SK-N-MC (cell line): Measurements from ENCODE around the gene GNPTAB.
"Not testable (repeated sequence)": the region's sequence is repeated elsewhere in the genome, so short reads cannot be mapped to it uniquely, and the experiment has no call there.

Source experiments
- DNase-seq: peaks from one replicate; pipeline ENCODE4 v3.0.0-alpha.2; 2011; ENCODE audit warnings: low read depth, low spot score
- H3K27ac ChIP-seq: fragments of 200-600 bp; sonication (generic); 2 replicates; pipeline ENCODE4 v1.5.1; 2016; ENCODE audit warnings: mixed run types
- H3K36me3 ChIP-seq: fragments of 200-600 bp; sonication (generic); 2 replicates; pipeline ENCODE4 v1.6.1; 2017; ENCODE audit warnings: antibody characterized with exemption, low read length, mixed read lengths; ENCODE audit not compliant: insufficient read depth
- H3K4me3 ChIP-seq: fragments of 200-600 bp; sonication (generic); 2 replicates; pipeline ENCODE4 v1.5.1; 2016
- H3K9ac ChIP-seq: fragments of 200-600 bp; sonication (generic); 2 replicates; pipeline ENCODE4 v1.8.0; 2017; ENCODE audit warnings: mixed run types, mixed read lengths; ENCODE audit not compliant: insufficient read length
- H3K9me3 ChIP-seq: fragments of 200-600 bp; sonication (generic); 2 replicates; pipeline ENCODE4 v1.6.1; 2017; ENCODE audit warnings: low read depth, mild to moderate bottlenecking, antibody characterized with exemption, low read length, moderate library complexity, mixed read lengths
- EZH2 ChIP-seq: fragments of 200-600 bp; sonication (generic); IDR thresholded peaks from one replicate; pipeline ENCODE4 v1.6.1; 2017; ENCODE audit warnings: antibody characterized with exemption
- FOXP2 ChIP-seq: optimal IDR thresholded peaks from 2 replicates; pipeline ENCODE3; 2011; ENCODE audit warnings: mild to moderate bottlenecking, moderate library complexity; ENCODE audit not compliant: insufficient read depth; ENCODE audit errors: extremely low read length, control extremely low read depth
- POLR2AphosphoS5 ChIP-seq: IDR thresholded peaks from 2 replicates; pipeline ENCODE4 v1.6.1; 2012; ENCODE audit warnings: mild to moderate bottlenecking, low read depth, low read length, borderline replicate concordance

Gene GNPTAB

DNA sequence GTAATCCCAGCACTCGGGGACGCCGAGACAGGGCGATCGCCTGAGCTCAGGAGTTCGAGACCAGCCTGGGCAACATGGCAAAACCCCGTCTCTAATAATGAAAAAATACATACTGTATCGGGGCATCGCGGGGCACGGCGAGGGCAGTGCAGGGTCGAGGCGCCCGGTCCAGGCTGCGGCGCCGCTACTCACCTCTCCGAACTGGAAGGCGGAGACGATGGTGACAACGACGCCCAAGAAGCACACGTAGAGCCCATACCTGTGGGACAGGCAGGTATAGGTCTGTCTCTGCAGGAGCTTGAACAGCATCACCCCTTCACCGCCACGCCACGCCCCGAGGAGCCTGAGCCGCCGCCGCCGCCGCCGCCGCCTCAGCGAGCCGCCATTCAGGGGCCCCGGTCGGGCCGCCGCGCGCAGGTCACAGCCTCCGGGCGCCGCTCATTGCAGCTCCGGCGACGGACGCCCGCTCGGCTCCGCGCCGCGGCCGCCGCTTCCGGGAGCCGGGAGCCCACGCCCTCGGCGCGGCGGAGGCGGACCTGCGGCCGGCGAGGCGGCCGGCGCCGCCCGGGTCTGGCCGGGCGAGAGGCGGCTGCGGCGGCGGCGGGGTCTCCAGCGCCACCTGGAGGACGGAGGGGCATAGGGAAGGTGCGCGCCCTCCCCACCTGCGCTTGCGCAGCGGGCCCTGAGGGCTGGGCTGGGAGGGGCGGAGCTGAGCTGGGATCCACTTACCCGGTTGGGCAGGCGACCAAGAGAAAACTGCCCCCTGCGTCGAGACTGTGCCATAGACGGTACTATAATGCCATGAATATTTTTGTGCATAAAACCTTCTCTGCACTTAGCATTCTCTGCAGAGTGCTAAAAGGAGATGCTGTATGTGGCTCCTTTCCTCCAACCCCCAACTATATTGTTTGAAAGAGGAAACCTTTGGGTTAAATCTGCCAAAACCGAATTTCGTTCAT lies at the start of gene GNPTAB:
Gene GNPTAB, minus strand, starts transcription at position 593 of the 959 bp plus-strand sequence. Its CDS starts 284 bp downstream, at position 309.
- TF ChIP-seq FOXP2: peak; percentile 28
- no peak for TF ChIP-seq EZH2
- no peak within 1 kb of the TSS for H3K27ac ChIP-seq
- H3K9ac ChIP-seq: peak within 1 kb of the TSS; percentile 66
- no peaks in the 10 kb centered on the region for H3K36me3 ChIP-seq
- no peaks in the 10 kb centered on the region for H3K9me3 ChIP-seq
- H3K4me3 ChIP-seq: peak within 1 kb of the TSS; percentile 91
- DNase-seq: peak; percentile 55

DNA sequence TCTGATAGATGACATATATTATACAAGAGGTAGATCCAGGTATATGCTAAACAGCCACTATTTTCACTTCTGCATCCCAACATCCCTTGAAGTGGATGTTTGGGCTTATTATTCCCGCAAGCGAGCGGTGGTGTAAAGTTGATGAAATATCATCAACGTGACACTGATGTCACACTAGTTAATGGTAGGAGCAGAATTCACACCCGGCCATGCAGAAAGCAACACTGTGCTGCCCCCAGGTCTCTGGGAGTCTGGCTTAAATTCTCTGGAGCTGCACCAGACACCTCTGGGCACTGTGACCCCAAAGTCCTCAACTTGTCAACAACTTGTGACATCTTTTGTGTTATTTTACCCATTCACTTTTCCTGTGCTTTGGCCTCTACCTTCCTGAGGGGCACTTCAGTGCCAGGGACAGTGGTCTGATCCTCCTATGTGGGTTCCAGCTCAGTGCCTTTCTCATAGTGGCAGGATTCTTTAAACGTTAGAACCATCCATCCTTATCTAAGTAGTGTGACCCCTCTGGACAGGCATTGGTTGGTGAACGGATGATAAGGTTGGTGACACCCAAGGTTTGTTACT lies 47.6 kb upstream of the GNPTAB start:
- Histone ChIP-seq H3K4me3 (peak overlapping the region; percentile 85), H3K27ac (no peak overlapping the region), H3K36me3 (no peaks in the 10 kb centered on the region), H3K9ac (no peak overlapping the region), H3K9me3 (no peaks in the 10 kb centered on the region)
- DNase-seq: no peak
- TF ChIP-seq EZH2 (no peak), POLR2AphosphoS5 (no peak), FOXP2 (no peak)

DNA sequence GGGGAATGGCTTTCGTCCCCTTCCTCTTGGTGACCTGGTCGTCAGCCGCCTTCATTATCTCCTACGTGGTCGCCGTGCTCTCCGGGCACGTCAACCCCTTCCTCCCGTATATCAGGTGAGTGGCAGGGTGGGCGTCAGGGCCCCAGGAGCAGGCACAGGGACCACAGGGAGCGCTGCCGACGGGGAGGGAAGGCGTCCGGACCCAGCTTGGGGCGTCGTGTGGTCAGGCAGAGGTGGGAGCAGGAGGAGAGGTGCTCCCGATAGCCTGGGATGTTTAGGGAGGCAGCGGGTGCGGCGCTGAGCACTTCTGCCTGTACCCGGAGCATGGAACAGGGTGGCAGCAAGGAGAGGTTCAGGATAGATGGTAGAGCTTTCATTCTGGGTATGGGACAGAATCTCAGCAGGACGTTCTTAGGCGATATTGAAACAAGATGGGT lies 47.1 kb upstream of the GNPTAB start:
- no peak overlapping the region for H3K27ac ChIP-seq
- no peak for DNase-seq
- peak overlapping the region; percentile 83 for H3K9ac ChIP-seq

DNA sequence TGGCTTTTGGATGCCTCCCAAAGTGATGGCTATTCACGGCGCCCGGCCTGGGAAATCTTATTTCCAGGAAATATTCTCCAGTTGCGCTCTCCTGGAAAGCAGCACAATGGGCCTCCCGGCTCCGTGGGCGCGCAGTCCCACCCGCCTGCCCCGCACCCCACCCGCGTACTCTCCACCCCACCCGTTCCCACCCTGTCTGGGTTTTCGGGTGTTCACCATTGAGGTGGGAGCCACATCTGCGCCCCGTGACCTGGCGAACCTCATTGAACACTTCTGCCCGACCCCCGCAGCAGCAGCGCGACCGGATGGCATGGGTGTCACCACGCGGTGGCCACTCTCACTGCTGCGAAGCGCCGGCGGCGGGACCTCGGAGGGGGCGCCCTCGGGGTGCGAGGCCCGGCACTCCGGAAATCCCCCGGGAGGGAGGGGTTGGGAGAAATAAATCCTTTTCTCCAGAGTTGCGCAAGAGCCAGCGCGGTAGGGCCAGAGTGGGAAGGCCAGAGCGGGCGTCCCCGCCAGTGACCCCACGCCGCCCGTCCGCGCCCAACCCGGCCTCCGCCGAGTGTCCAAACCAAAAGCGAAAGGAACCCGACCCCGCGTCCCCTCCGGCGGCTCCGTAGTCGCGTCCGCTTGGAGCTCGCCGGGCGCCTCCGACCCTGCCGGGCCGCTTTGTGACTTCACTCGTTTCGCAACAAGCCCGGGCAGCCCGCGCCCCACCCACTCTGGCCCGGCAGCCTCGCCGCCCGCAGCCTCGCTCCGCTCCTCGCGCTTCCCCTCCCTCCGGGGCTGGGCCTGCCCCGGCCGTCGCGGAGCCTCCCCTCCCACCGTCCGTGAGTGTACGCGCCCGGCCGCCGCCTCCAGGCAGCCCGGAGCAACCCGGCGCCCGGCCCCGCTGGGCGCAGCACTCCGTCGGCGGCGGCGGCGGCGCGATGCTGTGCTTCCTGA lies 46.4 kb upstream of the GNPTAB start, which contains the start of gene DRAM1:
Gene DRAM1, plus strand, starts transcription at position 720 of the 945 bp plus-strand sequence. Its CDS starts 210 bp downstream, at position 930.
- Histone ChIP-seq H3K9ac (peak within 1 kb of the TSS; percentile 83), H3K36me3 (no peaks in the 10 kb centered on the region), H3K27ac (no peak within 1 kb of the TSS), H3K4me3 (peak within 1 kb of the TSS; percentile 85), H3K9me3 (no peaks in the 10 kb centered on the region)
- TF ChIP-seq POLR2AphosphoS5: peak; percentile 54; the same call in 1 of the 2 replicates
- TF ChIP-seq FOXP2: no peak
- no peak for DNase-seq

More for the DNA sequence above, 47.1 kb upstream of the GNPTAB start:
- H3K9me3 ChIP-seq: no peaks in the 10 kb centered on the region
- peak overlapping the region; percentile 85 for H3K4me3 ChIP-seq
- H3K36me3 ChIP-seq: no peaks in the 10 kb centered on the region
- TF ChIP-seq POLR2AphosphoS5 (no peak), FOXP2 (no peak), EZH2 (no peak)

DNA sequence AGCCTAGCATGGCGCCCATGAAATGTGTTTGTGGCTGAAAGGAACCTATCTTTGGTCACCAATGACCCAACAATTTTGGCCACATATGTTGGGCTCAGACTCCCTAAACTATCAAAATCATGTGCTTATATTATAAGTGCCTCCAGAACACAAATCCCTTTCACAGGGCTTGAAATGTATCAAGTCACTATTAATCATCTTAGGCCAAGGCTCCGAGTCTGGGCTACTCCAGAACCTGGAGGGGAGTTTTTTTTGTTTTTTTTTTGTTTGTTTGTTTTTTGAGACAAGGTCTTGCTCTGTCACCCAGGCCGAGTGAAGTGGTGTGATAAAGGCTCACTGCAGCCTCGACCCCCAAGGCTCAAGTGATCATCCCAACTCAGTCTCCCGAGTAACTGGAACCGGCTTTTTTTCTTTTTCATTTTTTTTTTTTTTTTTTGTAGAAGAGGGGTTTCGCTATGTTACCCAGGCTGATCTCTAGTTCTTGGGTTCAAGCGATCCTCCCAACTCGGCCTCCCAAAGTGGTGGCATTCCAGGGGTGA lies 45.6 kb upstream of the GNPTAB start:
- Histone ChIP-seq H3K4me3 (peak overlapping the region; percentile 85; the same call in 1 of the 2 replicates), H3K9me3 (no peaks in the 10 kb centered on the region), H3K27ac (no peak overlapping the region), H3K36me3 (no peaks in the 10 kb centered on the region), H3K9ac (no peak overlapping the region)
- no peak for TF ChIP-seq POLR2AphosphoS5
- TF ChIP-seq FOXP2: no peak
- TF ChIP-seq EZH2: no peak
- no peak for DNase-seq

DNA sequence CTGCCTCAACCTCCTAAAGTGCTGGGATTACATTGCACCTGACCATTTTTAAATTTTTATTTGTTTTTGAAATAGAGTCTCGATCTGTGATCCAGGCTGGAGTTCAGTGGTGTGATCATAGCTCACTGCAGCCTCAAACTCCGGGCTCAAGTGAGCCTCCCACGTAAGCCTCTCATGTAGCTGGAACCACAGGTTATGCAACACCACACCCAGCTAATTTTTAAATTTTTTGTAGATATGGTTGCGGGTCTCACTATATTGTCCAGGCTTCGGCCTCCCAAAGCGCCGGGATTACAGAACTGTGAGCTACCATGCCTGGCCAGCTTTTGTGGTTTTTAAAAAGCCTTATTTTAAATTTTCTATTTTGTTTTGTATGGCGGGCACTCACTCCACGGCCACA lies 44.4 kb upstream of the GNPTAB start:
- Histone ChIP-seq H3K9ac (no peak overlapping the region), H3K4me3 (no peak overlapping the region), H3K9me3 (no peaks in the 10 kb centered on the region), H3K36me3 (no peaks in the 10 kb centered on the region), H3K27ac (peak overlapping the region; percentile 44; the same call in 1 of the 2 replicates)
- DNase-seq: no peak
- TF ChIP-seq POLR2AphosphoS5 (no peak), EZH2 (no peak), FOXP2 (no peak)

DNA sequence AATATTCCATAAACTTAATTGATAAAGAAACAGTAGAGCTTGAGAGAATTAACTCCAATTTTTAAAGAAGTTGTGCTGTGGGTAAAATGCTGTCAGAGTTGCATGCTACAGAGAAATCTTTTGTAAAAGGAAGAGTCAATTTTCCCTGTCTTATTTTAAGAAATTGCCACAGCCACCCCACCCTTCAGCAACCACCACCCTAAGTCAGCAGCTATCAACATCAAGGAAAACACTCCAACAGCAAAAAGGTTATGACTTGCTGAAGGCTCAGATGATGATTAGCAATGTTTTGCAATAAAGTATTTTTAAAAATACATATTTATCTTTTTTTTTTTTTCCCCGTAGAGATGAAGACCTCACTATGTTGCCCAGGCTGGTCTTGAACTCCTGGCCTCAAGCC lies 40.2 kb upstream of the GNPTAB start:
- Histone ChIP-seq H3K36me3 (no peaks in the 10 kb centered on the region), H3K4me3 (no peak overlapping the region), H3K9me3 (no peaks in the 10 kb centered on the region), H3K9ac (no peak overlapping the region), H3K27ac (no peak overlapping the region)
- TF ChIP-seq EZH2: no peak
- no peak for DNase-seq

DNA sequence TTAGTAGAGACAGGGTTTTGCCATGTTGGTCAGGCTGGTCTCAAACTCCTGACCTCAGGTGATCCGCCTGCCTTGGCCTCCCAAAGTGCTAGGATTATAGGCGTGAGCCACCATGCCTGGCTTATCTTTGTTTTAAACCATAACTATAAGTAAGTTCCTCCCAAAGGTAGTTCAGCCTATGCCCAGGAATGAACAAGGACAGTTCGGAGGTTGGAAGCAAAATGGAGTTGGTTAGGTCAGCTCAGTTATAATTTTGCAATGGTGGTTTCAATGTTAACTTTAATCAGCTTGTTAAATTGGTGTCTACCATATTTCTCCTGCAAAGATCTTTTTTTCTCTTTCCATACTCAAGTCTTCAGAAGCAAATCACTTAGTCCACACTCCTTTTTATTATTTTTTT lies 36.9 kb upstream of the GNPTAB start:
- H3K9me3 ChIP-seq, H3K36me3 ChIP-seq, H3K27ac ChIP-seq, DNase-seq, H3K9ac ChIP-seq, H3K4me3 ChIP-seq: not testable (repeated sequence)
